Measurements from ENCODE around the gene RERE.
A peak's percentile ranks its signal among the peaks of the same experiment; 100 is the strongest.

RERE gene

DNA sequence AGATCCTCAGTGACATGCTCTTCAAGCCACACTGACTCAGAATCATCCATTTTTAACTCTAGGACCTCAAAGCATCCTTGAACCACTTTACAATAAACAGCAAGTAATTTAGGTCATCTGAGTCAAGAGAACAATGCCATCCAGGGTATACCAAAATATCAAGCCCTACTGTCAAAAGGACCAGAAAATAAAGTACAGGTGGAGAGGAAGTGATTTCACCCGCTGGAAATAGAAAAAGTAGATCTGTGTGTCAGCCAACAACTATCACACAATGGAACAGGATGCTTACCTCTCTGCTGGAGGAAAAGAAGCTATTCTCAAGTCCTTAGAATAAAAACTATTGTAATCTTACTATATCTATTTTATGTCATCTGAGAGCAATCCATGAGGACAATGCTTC lies 37.0 kb downstream of the RERE start:
- Mint-ChIP-seq H3K36me3 (ENCODE audit: insufficient read depth) (no peaks in the 10 kb centered on the region), H3K27ac (no peak overlapping the region), H3K9me3 (no peaks in the 10 kb centered on the region), H3K27me3 (no peaks in the 10 kb centered on the region), H3K4me1 (ENCODE audit: low read depth in 2 of 2) (peaks cover 0 to 8% of the 10 kb centered on the region in 2 donors), H3K4me3 (no peak overlapping the region)
- ATAC-seq (replicated peaks) (no peak), DNase-seq (no peak)

DNA sequence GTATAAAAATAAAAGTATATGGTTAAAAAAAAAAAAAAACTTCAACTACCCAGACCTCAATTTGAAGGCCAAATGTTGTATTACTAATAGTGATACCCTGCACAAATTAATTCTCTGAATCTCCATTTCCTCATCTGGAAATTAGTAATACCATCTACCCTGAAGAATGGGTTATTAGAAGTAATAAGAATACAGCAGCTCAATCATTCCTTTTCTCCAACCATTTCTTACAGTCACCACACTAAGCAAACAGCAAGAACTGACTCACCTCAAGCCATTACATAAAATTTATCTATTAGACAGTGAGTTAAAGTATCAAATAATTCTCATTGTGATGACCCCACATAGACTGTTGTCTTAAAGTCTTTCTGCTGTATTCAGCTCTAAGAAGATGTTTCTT lies 39.6 kb downstream of the RERE start:
- ATAC-seq (replicated peaks) (no peak), DNase-seq (no peak)
- H3K4me1 Mint-ChIP-seq (ENCODE audit: low read depth in 2 of 2) = peaks cover 0 to 4% of the 10 kb centered on the region in 2 donors
- no peaks in the 10 kb centered on the region for H3K27me3 Mint-ChIP-seq
- H3K4me3 Mint-ChIP-seq = no peak overlapping the region
- no peaks in the 10 kb centered on the region for H3K36me3 Mint-ChIP-seq (ENCODE audit: insufficient read depth)
- no peaks in the 10 kb centered on the region for H3K9me3 Mint-ChIP-seq
- peak overlapping the region in 1 of 2 donors; percentile 49 for H3K27ac Mint-ChIP-seq

GRCh38 chr1:8776104-8776503 lies 41.3 kb downstream of the RERE start:
- Mint-ChIP-seq H3K4me3 (no peak overlapping the region), H3K36me3 (ENCODE audit: insufficient read depth) (no peaks in the 10 kb centered on the region), H3K27me3 (no peaks in the 10 kb centered on the region), H3K4me1 (ENCODE audit: low read depth in 2 of 2) (peaks cover 0 to 4% of the 10 kb centered on the region in 2 donors), H3K9me3 (no peaks in the 10 kb centered on the region), H3K27ac (peak overlapping the region in 1 of 2 donors; percentile 39)
- DNase-seq = no peak
- no peak for ATAC-seq (replicated peaks)

DNA sequence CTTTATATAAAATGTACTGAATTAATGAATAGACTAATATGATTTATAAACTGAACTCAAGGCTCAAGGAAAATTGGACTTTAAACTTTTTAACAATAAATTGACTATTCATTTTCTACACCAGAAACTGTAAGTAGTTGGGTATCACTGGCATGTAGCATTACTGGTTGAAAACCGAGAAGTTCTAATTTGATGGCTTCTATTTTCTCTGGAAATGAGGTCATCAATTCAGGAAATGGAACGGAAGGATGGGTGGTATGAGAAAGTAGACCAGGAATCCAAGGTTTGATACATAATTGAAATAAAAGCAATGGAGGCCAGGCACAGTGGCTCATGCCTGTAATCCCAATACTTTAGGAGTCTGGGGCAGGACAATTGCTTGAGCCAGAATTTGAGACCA lies 50.4 kb downstream of the RERE start:
- Mint-ChIP-seq H3K9me3 (no peaks in the 10 kb centered on the region), H3K4me1 (ENCODE audit: low read depth in 2 of 2) (peaks cover 0 to 4% of the 10 kb centered on the region in 2 donors), H3K36me3 (ENCODE audit: insufficient read depth) (no peaks in the 10 kb centered on the region), H3K27ac (no peak overlapping the region), H3K4me3 (no peak overlapping the region), H3K27me3 (no peaks in the 10 kb centered on the region)
- DNase-seq (no peak), ATAC-seq (replicated peaks) (no peak)

DNA sequence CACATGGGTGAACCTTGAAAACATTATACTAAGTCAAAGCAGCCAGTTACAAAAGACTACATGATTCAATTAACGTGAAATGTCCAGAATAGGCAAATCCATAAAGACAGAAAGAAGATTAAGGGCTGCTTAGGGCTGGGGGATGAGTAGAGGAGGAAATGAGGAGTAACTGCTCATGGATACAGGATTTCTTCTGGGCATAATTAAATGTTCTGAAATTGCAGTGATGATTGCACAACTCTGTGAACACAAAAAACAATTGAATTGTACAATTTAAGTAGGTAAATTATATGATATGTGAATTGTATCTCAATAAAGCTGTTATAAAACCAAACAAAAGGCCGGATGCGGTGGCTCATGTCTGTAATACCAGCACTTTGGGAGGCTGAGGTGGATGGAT lies 52.2 kb downstream of the RERE start:
- Mint-ChIP-seq H3K27me3 (no peaks in the 10 kb centered on the region), H3K36me3 (ENCODE audit: insufficient read depth) (no peaks in the 10 kb centered on the region), H3K9me3 (no peaks in the 10 kb centered on the region), H3K27ac (no peak overlapping the region), H3K4me1 (ENCODE audit: low read depth in 2 of 2) (peaks cover 2 to 8% of the 10 kb centered on the region in 2 donors), H3K4me3 (no peak overlapping the region)
- DNase-seq = no peak
- ATAC-seq (replicated peaks) = no peak

GRCh38 chr1:8764293-8764937 lies 53.0 kb downstream of the RERE start:
- Mint-ChIP-seq H3K4me3 (no peak overlapping the region), H3K9me3 (no peaks in the 10 kb centered on the region), H3K36me3 (ENCODE audit: insufficient read depth) (peaks cover 3% of the 10 kb centered on the region), H3K27ac (no peak overlapping the region), H3K4me1 (ENCODE audit: low read depth in 2 of 2) (peaks cover 4 to 10% of the 10 kb centered on the region in 2 donors), H3K27me3 (no peaks in the 10 kb centered on the region)
- ATAC-seq (replicated peaks) = no peak
- DNase-seq = no peak

DNA sequence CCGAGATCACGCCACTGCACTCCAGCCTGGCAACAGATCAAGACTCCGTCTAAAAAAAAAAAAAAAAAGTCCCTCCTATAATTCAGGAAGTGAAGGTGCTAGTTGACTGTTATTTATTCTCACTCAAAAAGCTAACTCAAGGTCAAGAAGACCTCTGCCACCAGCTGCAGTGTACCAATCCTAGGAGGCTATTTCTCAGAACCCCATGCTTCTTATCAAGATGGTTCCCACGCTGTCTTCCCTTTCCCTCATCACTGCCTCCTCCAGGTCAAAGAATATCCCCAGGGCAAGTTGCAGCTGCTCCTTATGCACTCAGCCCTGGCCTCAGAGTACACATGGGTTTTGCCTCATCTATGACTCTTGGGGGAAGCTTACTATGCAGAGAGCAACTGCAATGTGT lies 53.6 kb downstream of the RERE start:
- Mint-ChIP-seq H3K4me1 (ENCODE audit: low read depth in 2 of 2) (peaks cover 4 to 10% of the 10 kb centered on the region in 2 donors), H3K27ac (no peak overlapping the region), H3K36me3 (ENCODE audit: insufficient read depth) (peaks cover 3% of the 10 kb centered on the region), H3K9me3 (no peaks in the 10 kb centered on the region), H3K4me3 (no peak overlapping the region), H3K27me3 (no peaks in the 10 kb centered on the region)
- no peak for ATAC-seq (replicated peaks)
- no peak for DNase-seq

- DNase-seq = no peak
These were observed 62.4 kb downstream of the RERE start for GRCh38 chr1:8754993-8755392.

GRCh38 chr1:8754247-8754650 lies 63.2 kb downstream of the RERE start:
- Mint-ChIP-seq H3K27ac (no peak overlapping the region), H3K27me3 (no peaks in the 10 kb centered on the region), H3K4me1 (ENCODE audit: low read depth in 2 of 2) (peaks cover 0 to 8% of the 10 kb centered on the region in 2 donors), H3K36me3 (ENCODE audit: insufficient read depth) (peaks cover 4% of the 10 kb centered on the region), H3K4me3 (no peak overlapping the region), H3K9me3 (no peaks in the 10 kb centered on the region)
- no peak for ATAC-seq (replicated peaks)
- no peak for DNase-seq

More at GRCh38 chr1:8754993-8755392, 62.4 kb downstream of the RERE start:
- Mint-ChIP-seq H3K4me3 (no peak overlapping the region), H3K27me3 (no peaks in the 10 kb centered on the region), H3K27ac (no peak overlapping the region), H3K36me3 (ENCODE audit: insufficient read depth) (peaks cover 6% of the 10 kb centered on the region), H3K4me1 (ENCODE audit: low read depth in 2 of 2) (peaks cover 0 to 8% of the 10 kb centered on the region in 2 donors), H3K9me3 (no peaks in the 10 kb centered on the region)
- no peak for ATAC-seq (replicated peaks)

- H3K36me3 Mint-ChIP-seq (ENCODE audit: insufficient read depth) = peaks cover 4% of the 10 kb centered on the region
- H3K27me3 Mint-ChIP-seq = no peaks in the 10 kb centered on the region
- ATAC-seq (replicated peaks) (no peak), DNase-seq (no peak)
- peaks cover 0 to 8% of the 10 kb centered on the region in 2 donors for H3K4me1 Mint-ChIP-seq (ENCODE audit: low read depth in 2 of 2)
- H3K27ac Mint-ChIP-seq = no peak overlapping the region
- H3K4me3 Mint-ChIP-seq = no peak overlapping the region
- H3K9me3 Mint-ChIP-seq = no peaks in the 10 kb centered on the region
These were observed 63.7 kb downstream of the RERE start for GRCh38 chr1:8753736-8754135.

DNA sequence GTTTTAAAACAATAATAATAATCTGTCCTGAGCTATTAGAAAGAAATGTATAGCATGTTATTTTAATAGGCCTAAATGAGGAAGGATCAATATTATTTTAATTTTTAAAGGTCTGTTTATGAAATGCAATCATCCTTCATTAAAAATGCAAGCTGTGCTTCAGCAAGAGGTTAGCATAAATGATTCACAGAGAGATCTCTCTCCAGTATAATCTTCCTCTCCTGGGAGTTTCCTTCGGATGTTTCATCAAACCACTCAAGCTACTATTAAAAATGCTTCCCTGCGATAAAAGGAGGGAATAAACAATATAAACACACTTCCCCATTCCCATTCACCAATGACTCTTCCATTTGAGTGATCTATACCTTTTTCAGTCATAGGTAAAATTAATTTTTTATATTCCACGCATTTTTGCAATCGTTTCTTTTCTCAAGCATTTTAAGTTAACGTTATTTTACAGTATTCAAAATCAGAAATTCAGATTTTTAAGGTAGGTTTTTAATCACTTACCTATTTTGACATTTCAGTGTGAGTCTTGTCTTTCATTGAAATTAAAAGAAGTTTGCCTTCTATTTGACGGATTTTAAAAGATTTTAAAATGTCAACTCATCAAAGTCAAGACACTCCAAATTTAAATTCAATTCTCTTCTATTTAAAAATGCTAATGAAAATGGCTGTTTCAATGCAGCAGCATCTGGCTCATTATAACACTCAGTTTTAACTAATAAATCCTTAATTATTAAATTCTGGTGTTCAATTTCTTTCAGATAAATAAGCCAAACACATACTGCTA lies 64.3 kb downstream of the RERE start:
- no peak for ATAC-seq (replicated peaks)
- Mint-ChIP-seq H3K4me1 (ENCODE audit: low read depth in 2 of 2) (peaks cover 0 to 8% of the 10 kb centered on the region in 2 donors), H3K27ac (no peak overlapping the region), H3K9me3 (no peaks in the 10 kb centered on the region), H3K27me3 (no peaks in the 10 kb centered on the region), H3K4me3 (no peak overlapping the region), H3K36me3 (ENCODE audit: insufficient read depth) (no peaks in the 10 kb centered on the region)
- DNase-seq = no peak

DNA sequence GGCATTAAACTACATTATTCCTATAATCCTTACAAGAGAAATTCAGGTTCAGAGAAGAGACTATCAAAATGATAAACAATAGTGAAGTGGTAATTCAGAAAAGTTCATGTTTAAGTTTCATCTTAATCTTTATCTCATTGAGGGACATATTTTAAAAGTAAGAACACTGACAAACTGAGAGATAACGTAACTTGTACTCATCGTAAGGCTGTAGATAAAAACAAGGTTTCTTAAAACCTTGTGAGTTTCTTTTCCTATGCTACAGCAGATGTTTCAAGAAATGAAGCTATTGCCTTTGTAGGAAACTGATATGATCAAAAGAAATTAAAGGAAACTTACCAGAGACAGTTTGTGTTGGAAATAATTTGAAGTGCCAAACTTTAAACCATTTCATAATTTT lies 65.0 kb downstream of the RERE start:
- H3K27ac Mint-ChIP-seq = no peak overlapping the region
- no peaks in the 10 kb centered on the region for H3K27me3 Mint-ChIP-seq
- no peak overlapping the region for H3K4me3 Mint-ChIP-seq

GRCh38 chr1:8751984-8752383 lies 65.5 kb downstream of the RERE start:
- Mint-ChIP-seq H3K27ac (no peak overlapping the region), H3K4me1 (ENCODE audit: low read depth in 2 of 2) (peaks cover 0 to 8% of the 10 kb centered on the region in 2 donors), H3K27me3 (no peaks in the 10 kb centered on the region), H3K9me3 (no peaks in the 10 kb centered on the region), H3K36me3 (ENCODE audit: insufficient read depth) (no peaks in the 10 kb centered on the region), H3K4me3 (no peak overlapping the region)
- DNase-seq (no peak), ATAC-seq (replicated peaks) (no peak)

More for the DNA sequence above, 65.0 kb downstream of the RERE start:
- Mint-ChIP-seq H3K36me3 (ENCODE audit: insufficient read depth) (no peaks in the 10 kb centered on the region), H3K4me1 (ENCODE audit: low read depth in 2 of 2) (peaks cover 0 to 8% of the 10 kb centered on the region in 2 donors), H3K9me3 (no peaks in the 10 kb centered on the region)
- ATAC-seq (replicated peaks) (no peak), DNase-seq (no peak)

Data from effector memory CD8-positive, alpha-beta T cell (primary cell).